Activated T-helper 17 cell treated with anti-CD3 and anti-CD28 coated beads, Interleukin-2, amount 50 U/mL, for 72 hours (primary cell): Measurements from ENCODE around the gene HK2. TPM values are rescaled to one million over a fixed set of nuclear protein-coding genes. Genes with fewer than 3 reads are reported as not detected.
"Not testable (repeated sequence)": the region's sequence is repeated elsewhere in the genome, so short reads cannot be mapped to it uniquely, and the experiment has no call there.

Experiments used
- ATAC-seq: fragments of 150-1000 bp; cut with Tn5 transposase; replicated peaks from 2 replicates; pipeline ENCODE4 v1.10.0; 2021; ENCODE audit warnings: mild to moderate bottlenecking, moderate library complexity
- H3K27ac Mint-ChIP-seq: one replicate; pipeline ENCODE4 v1.8.0; 2022; ENCODE audit warnings: mixed read lengths
- H3K27me3 Mint-ChIP-seq: one replicate; pipeline ENCODE4 v1.8.0; 2022; ENCODE audit warnings: mixed read lengths
- H3K36me3 Mint-ChIP-seq: one replicate; pipeline ENCODE4 v1.8.0; 2022; ENCODE audit warnings: low read depth, mild to moderate bottlenecking, mixed read lengths
- H3K4me1 Mint-ChIP-seq: one replicate; pipeline ENCODE4 v1.8.0; 2022; ENCODE audit warnings: mixed read lengths
- H3K4me3 Mint-ChIP-seq: one replicate; pipeline ENCODE4 v1.8.0; 2022; ENCODE audit warnings: mild to moderate bottlenecking, mixed read lengths
- H3K9me3 Mint-ChIP-seq: one replicate; pipeline ENCODE4 v1.8.0; 2022; ENCODE audit warnings: mixed read lengths
- total RNA-seq, 2 donors: library from RNA; stranded (reverse); gene quantifications; one replicate each; pipeline ENCODE4 v1.2.3, GENCODE V29; 2022

HK2 gene
- total RNA-seq, result 10 to 100 TPM; 71.6 to 73.8 TPM

GRCh38 chr2:74833418-74834233, at the start of gene HK2:
Gene HK2, plus strand, starts transcription at chr2:74834127. Its CDS starts 454 bp downstream, at chr2:74834581.
- peaks cover 39% of the 10 kb centered on the region for H3K4me1 Mint-ChIP-seq
- peak within 1 kb of the TSS; percentile 77 for H3K27ac Mint-ChIP-seq
- peak; percentile 89 for ATAC-seq
- H3K36me3 Mint-ChIP-seq, result peaks cover 44% of the 10 kb centered on the region
- H3K4me3 Mint-ChIP-seq, result peak within 1 kb of the TSS; percentile 94
- H3K9me3 Mint-ChIP-seq, result no peaks in the 10 kb centered on the region
- H3K27me3 Mint-ChIP-seq, result peaks cover 4% of the 10 kb centered on the region

DNA sequence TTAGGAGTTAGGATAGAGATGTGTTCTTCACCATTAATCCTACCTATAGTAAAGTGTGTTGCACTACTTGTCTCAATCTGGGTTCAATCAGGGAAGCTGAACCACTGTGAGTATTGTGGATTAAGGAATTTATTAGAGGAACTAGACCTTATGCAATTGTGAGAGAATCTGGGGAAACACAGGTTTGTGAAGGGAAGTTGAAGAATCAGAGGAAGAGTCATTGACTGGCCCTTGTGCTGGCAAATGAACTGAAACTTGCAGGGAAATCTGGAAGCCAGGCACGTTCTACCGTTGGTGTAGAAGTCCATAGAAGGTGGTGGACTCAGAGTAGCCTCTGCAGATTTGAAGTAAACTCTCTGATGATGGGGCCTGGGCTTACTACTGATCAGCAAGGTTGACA, 44.7 kb upstream of the HK2 start:
- Mint-ChIP-seq H3K36me3 (no peaks in the 10 kb centered on the region), H3K4me3 (no peak overlapping the region), H3K4me1 (no peaks in the 10 kb centered on the region), H3K27me3 (peaks cover 10% of the 10 kb centered on the region), H3K27ac (no peak overlapping the region), H3K9me3 (peaks cover 18% of the 10 kb centered on the region)
- no peak for ATAC-seq

DNA sequence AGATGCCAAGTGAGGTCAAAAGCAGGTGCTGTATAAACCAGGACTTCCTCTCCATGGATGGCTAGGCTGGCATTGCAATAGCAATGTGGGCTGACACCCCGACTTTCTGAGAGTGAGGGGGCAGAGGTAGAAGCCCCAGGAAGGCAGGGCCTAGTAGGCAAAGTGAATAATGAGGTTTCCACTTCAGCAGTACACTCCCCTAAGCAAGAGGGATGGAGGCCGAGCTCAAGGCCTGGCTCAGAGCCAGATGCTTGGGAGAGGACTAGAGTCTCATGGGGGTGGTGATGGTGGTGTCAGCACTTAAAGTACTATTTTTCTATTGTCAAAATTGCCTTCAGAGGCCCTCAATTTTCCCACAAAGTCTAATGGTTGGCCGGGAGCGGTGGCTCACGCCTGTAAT, 41.6 kb upstream of the HK2 start:
- H3K36me3 Mint-ChIP-seq, result no peaks in the 10 kb centered on the region
- peaks cover 14% of the 10 kb centered on the region for H3K9me3 Mint-ChIP-seq
- H3K27me3 Mint-ChIP-seq, result peaks cover 10% of the 10 kb centered on the region
- ATAC-seq, result no peak
- no peaks in the 10 kb centered on the region for H3K4me1 Mint-ChIP-seq
- H3K27ac Mint-ChIP-seq, result no peak overlapping the region
- H3K4me3 Mint-ChIP-seq, result no peak overlapping the region

GRCh38 chr2:74794878-74795277, 39.0 kb upstream of the HK2 start:
- H3K9me3 Mint-ChIP-seq, H3K36me3 Mint-ChIP-seq, H3K4me3 Mint-ChIP-seq, ATAC-seq, H3K4me1 Mint-ChIP-seq, H3K27ac Mint-ChIP-seq, H3K27me3 Mint-ChIP-seq: not testable (repeated sequence)

DNA sequence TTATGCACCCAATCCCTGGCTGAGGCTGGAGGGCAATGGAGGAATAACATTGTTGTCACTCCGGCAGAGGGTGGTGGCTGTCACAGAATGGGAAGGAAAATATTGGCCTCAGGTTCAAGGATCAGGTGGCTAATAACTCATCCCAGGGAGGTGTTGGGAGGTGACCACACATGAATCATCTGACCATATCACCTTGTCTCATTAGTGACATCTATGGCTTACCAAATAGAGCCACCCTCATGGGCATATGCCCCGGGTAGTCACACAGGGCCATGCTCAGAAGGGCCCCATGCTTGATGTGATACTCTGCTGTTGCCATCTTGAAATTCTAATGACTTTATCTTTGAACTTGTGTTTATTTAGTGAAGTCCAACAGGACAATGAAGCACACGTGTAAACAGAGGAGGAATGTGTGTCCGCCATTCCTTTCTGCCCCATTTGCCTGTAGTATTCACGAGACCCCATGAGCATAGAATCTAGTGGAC, 27.5 kb upstream of the HK2 start:
- ATAC-seq, result no peak
- H3K4me3 Mint-ChIP-seq, result no peak overlapping the region
- H3K4me1 Mint-ChIP-seq, result no peaks in the 10 kb centered on the region
- H3K27me3 Mint-ChIP-seq, result peaks cover 1% of the 10 kb centered on the region
- no peaks in the 10 kb centered on the region for H3K9me3 Mint-ChIP-seq
- H3K27ac Mint-ChIP-seq, result no peak overlapping the region
- no peaks in the 10 kb centered on the region for H3K36me3 Mint-ChIP-seq

- Mint-ChIP-seq H3K27me3 (peaks cover 5% of the 10 kb centered on the region), H3K9me3 (no peaks in the 10 kb centered on the region), H3K27ac (no peak overlapping the region), H3K4me3 (no peak overlapping the region), H3K36me3 (no peaks in the 10 kb centered on the region), H3K4me1 (no peaks in the 10 kb centered on the region)
- ATAC-seq, result no peak
Measured at GRCh38 chr2:74806920-74807319, 27.0 kb upstream of the HK2 start.

DNA sequence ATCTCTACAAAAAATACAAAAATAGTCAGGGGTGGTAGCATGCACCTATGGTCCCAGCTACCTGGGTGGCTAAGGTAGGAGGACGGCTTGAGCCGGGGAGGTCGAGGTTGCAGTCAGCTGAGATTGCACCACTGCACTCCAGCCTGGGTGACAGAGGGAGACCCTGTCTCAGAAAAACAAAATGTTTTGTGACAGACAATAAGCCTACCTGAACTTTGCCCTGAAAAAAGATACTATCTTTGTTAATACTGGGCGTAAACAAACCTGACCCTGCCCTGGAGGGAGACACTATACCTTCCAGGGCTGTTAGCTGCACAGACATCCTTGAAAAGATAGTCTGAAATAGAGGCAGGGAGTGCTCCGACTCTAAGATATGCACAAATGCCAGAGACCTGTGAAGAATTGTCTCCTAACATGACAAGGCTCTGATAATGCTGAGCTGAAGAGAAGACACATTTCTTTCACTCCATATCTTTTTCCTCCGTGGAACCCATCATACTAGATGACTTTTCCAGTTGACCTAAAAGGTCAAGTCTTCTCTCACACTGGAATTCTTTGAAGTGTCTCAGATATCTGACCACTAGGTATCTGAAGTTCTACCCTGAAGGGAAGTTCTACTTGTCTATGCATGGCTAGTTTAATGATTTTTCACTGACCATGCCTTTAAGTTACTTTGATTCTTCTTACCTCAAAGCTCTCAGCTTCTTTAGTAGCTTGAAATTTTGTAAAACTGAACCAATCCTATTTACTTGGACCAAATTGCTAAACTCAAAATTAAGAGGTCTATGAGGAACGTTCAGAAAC, 20.9 kb upstream of the HK2 start:
- H3K4me1 Mint-ChIP-seq, result peaks cover 4% of the 10 kb centered on the region
- ATAC-seq, result no peak
- H3K27ac Mint-ChIP-seq, result no peak overlapping the region
- H3K36me3 Mint-ChIP-seq, result no peaks in the 10 kb centered on the region
- H3K4me3 Mint-ChIP-seq, result no peak overlapping the region
- peaks cover 18% of the 10 kb centered on the region for H3K27me3 Mint-ChIP-seq
- H3K9me3 Mint-ChIP-seq, result no peaks in the 10 kb centered on the region

DNA sequence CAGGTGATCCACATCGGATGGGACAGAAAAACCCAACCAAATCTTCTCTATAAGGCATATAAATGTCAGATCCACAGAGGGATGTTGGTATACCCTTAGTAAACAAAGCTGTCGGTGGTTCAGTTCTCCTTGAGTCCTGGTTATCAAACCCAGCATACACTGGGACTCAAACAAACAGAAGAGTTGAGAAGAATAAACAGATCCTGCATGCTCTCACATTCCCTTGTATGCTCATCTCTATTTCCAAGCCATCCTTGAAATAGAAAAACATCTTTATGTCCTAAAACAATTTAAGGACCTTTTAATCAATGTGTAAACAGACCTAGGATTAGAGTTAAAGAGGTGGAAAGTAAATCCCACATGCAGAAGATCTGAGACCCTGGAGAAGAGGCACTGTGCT, 19.8 kb upstream of the HK2 start:
- peaks cover 4% of the 10 kb centered on the region for H3K4me1 Mint-ChIP-seq
- no peaks in the 10 kb centered on the region for H3K9me3 Mint-ChIP-seq
- ATAC-seq, result no peak
- peaks cover 18% of the 10 kb centered on the region for H3K27me3 Mint-ChIP-seq
- H3K36me3 Mint-ChIP-seq, result no peaks in the 10 kb centered on the region
- H3K27ac Mint-ChIP-seq, result no peak overlapping the region
- no peak overlapping the region for H3K4me3 Mint-ChIP-seq

- Mint-ChIP-seq H3K4me1 (peaks cover 4% of the 10 kb centered on the region), H3K9me3 (no peaks in the 10 kb centered on the region), H3K36me3 (no peaks in the 10 kb centered on the region), H3K27me3 (peaks cover 18% of the 10 kb centered on the region), H3K27ac (no peak overlapping the region), H3K4me3 (no peak overlapping the region)
- no peak for ATAC-seq
Measured at GRCh38 chr2:74815941-74816340, 18.0 kb upstream of the HK2 start.

GRCh38 chr2:74816540-74817303, 17.2 kb upstream of the HK2 start:
- Mint-ChIP-seq H3K9me3 (no peaks in the 10 kb centered on the region), H3K4me3 (no peak overlapping the region), H3K27me3 (peaks cover 14% of the 10 kb centered on the region), H3K27ac (peak overlapping the region; percentile 46), H3K4me1 (peaks cover 4% of the 10 kb centered on the region), H3K36me3 (no peaks in the 10 kb centered on the region)
- no peak for ATAC-seq

GRCh38 chr2:74817304-74817675, 16.6 kb upstream of the HK2 start:
- Mint-ChIP-seq H3K4me3 (no peak overlapping the region), H3K9me3 (no peaks in the 10 kb centered on the region), H3K4me1 (peaks cover 4% of the 10 kb centered on the region), H3K27ac (peak overlapping the region; percentile 46), H3K27me3 (peaks cover 14% of the 10 kb centered on the region), H3K36me3 (no peaks in the 10 kb centered on the region)
- no peak for ATAC-seq

- no peaks in the 10 kb centered on the region for H3K36me3 Mint-ChIP-seq
- H3K9me3 Mint-ChIP-seq, result no peaks in the 10 kb centered on the region
- no peak overlapping the region for H3K27ac Mint-ChIP-seq
- H3K4me1 Mint-ChIP-seq, result peaks cover 4% of the 10 kb centered on the region
- H3K4me3 Mint-ChIP-seq, result no peak overlapping the region
- ATAC-seq, result no peak
- peaks cover 14% of the 10 kb centered on the region for H3K27me3 Mint-ChIP-seq
Measured at GRCh38 chr2:74819702-74820101, 14.2 kb upstream of the HK2 start.

- Mint-ChIP-seq H3K27me3 (peaks cover 7% of the 10 kb centered on the region), H3K36me3 (no peaks in the 10 kb centered on the region), H3K4me3 (no peak overlapping the region), H3K9me3 (no peaks in the 10 kb centered on the region), H3K27ac (no peak overlapping the region), H3K4me1 (peaks cover 4% of the 10 kb centered on the region)
- ATAC-seq, result no peak
Measured at GRCh38 chr2:74821177-74822126, 12.5 kb upstream of the HK2 start.
